ENCODE data around the gene ST8SIA1.

Gene ST8SIA1

DNA sequence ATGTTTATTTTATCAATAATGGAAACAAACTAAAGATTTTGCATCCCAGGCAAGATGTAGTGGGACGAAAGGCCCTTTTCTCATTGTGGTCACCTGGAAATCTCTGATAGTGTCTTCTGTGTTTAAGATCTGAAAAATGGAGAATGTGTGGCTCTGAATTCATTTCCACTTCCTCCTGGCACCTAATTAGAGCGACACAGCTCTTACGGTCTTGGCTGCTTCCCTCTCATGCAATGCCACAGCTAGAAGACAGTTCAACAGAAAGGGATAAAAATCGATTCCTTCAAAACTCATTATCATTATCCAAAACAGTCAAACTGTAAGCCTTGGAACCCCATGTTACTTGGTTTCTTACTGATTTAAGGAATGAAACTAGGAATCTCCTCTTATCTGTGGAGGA is 9.3 kb downstream of the ST8SIA1 start:
- DNase-seq, result no peak

DNA sequence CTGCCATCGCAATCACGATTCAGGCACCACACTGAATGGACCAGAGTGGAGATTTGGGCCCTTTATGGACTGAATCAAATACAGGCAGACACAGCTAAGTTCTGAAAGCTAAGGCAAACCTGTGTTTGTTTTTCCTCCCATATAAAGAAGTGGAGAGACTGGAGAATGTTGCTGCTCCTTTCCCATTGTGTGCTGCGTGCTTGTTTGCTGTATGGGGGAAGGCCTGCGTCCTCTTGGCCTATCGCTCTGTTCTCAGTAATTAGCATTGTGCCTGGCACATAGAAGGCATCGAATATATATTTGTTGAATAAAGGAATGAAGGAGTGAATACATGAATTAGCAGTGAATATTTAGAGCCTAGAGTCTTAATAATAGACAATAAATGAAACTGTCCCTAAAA is 12.4 kb downstream of the ST8SIA1 start:
- no peak for DNase-seq

DNA sequence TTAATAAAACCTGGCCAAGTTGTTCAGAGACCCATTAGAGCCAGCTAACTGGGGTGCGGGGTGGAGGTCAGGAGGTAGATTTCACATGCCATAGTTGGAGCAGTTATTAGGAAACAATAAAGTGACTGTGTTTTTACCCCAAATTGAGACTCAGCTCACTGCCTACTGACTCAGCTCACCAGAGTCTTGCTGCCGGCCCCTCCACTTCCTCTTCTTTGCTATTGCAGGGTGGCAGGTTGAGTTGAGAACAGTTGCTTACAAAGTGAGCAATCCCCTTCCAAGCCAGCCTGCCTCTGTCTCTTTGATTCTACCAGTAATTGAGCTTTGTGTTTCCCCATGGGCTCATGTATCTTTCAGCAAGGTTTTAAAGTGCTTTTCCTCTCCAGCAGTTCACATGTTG is 12.9 kb downstream of the ST8SIA1 start:
- DNase-seq, result no peak

DNA sequence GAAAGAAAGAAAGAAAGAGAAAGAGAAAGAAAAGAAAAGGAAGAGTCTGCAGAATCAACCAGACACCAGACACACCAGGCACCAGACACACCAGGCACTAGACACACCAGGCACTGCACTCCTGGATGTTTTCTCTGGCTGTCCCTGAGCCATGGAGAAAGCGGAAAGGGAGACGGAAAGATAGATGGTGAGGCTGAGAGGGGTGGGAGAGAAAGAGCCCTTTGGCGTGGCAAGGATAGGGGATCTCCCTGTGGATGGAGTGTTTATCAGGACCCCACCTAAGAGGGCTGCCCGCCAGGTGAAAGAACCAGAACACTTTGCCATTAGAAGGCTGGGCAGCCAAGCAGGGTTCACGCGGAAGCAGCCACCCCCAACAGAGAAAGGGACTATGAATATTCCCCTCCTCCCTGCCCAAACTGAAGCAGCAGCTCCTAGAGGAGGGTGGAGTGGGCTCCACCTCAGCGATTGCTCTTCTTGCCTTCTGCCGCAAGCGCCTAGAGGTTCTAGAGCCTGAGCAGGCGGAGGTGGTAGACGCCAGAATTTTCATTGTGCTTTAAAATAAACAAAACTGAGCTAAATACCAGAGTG is 13.4 kb downstream of the ST8SIA1 start:
- no peak for DNase-seq

GRCh38 chr12:22318108-22318737 is 16.3 kb downstream of the ST8SIA1 start:
- DNase-seq, result no peak

- no peak for DNase-seq
These were observed 20.6 kb downstream of the ST8SIA1 start for GRCh38 chr12:22313963-22314330.

DNA sequence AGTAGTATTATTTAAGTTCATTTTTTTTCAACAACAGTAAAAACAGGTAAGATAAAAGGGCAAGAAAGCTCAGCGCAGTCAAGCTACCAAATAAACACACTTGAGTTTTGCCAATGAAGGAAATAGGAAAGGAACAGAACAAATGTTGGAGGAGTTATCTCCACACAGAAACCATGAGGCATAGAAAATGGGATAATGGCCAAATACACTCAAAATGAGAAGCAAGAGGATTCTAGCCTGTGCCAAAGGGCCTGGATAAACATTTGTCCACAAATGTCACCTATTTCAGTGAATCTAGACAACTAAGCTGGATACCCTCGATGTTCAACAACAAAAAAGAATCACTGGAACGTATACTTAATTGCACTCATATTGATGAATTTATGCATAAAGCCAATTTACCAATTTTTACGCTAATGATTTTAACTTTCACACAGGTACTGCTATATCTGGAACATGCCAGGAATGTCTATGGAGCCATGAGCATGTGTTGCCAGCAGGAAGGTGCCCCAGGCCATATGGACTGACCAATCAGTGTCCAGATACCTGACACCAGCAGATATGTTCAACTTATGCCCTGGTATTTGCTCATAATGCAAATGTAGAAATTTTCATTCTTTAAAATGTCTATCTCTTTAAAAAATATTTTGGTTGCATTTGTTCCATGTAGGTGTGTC is 21.1 kb downstream of the ST8SIA1 start:
- no peak for DNase-seq

GRCh38 chr12:22312336-22312735 is 22.2 kb downstream of the ST8SIA1 start:
- no peak for DNase-seq

- DNase-seq, result no peak
These were observed 23.8 kb downstream of the ST8SIA1 start for GRCh38 chr12:22310709-22311108.

DNA sequence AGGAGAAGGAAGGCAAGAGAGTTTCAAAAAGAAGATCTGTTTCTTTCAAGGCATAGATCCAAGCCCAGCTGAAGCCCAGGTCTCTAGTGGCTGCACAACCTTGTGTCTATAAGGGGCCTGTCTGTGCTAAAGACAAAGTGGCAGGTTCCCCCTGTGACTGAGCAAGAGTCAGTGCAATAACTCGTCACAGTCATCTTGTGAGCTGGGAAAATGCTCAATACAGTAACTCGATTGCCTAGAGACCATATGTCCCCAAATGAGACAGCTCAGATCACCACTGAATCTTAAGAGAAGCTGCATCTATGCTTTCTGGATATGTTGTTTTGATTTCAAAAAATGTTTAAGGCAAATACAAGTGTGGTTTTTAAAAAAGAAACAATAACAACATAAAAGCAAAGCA is 24.2 kb downstream of the ST8SIA1 start:
- DNase-seq, result no peak

GRCh38 chr12:22307811-22308210 is 26.7 kb downstream of the ST8SIA1 start:
- DNase-seq, result no peak

DNA sequence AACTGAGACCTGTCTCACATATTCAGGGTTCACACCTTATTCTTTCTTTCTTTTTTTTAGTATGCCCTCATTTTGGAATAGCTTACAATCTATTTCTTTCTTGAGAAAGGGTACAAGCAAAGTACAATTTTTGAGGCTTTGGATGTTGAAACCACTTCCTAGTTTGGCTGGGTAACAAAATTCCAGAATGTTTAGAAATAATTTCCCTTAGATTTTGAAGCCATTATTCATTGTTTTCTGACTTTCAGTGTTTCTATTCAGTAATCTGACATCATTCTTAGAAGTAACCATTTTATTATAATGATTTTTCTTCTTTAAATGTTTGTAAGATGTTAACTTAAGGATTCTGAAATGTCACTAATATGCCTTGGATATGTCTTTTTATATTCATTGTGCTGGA is 28.2 kb downstream of the ST8SIA1 start:
- DNase-seq, result no peak

DNA sequence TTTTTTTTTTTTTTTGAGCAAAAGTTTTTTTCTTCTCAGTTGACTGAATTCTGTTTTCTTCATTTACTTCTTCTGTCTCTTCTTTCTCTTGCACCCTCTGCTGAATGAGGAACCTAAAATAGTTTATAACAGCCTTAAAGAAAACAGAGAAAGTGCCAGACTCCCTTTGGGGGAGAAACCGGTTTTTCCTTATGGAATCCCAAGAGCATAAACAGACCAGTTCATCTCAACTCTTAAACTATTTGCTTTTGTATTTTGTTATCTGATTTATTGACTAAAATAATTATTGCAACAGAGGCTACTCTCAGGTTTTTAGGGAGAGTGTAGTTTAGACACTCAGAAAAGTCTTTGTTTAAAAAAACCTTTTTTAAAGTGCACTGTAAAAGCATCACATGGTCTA is 30.2 kb downstream of the ST8SIA1 start:
- no peak for DNase-seq

DNA sequence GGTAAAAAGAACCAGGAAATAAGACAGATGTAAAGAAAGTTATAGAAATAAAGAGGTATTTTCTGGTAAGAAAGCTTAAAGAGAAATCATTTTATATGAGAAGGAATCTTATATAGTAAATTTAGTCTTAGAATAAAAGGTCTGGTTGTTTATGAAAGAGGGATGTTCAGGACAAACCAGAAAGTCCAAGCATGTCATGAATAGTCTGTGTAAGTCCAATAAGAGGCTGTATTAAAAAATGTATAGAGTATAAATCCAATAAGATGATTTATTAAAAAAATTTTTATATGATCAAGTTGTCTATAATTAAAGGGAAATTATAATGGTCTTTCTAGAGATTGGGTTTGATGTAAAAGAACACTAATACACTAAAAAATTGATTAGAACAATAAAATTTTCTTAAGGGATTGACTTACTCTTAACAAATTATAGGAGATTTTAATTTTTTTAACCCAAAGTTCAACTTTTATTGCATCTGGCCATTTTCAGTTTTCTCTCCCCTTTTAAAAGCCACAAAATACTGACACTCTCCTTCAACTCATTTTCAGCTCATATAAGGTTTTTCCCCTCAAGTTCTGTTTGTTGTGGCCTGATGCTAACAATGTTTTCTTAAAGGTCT is 35.1 kb downstream of the ST8SIA1 start:
- DNase-seq, result no peak

DNA sequence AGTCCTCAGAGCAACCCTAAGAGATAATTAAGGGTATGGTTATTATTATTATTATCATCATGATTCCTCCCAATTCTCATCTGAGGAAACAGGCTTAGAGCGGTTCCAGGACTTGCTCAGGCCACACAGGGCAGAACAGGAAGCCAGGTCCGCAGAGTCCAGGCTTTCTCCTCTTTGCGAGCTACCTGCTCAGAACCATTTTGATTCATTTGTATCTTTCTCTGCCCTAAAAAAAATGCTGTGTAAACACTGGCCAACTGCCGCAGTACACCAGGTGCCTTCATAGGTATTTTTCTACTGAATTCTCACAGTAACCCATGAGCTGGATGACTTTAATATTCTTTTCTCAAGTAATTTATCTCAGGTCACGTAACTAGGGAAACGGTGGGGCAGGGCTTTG is 45.3 kb downstream of the ST8SIA1 start:
- DNase-seq, result no peak

- DNase-seq, result no peak
These were observed 46.5 kb downstream of the ST8SIA1 start for GRCh38 chr12:22287776-22288621.

GRCh38 chr12:22287101-22287500 is 47.4 kb downstream of the ST8SIA1 start:
- no peak for DNase-seq

DNA sequence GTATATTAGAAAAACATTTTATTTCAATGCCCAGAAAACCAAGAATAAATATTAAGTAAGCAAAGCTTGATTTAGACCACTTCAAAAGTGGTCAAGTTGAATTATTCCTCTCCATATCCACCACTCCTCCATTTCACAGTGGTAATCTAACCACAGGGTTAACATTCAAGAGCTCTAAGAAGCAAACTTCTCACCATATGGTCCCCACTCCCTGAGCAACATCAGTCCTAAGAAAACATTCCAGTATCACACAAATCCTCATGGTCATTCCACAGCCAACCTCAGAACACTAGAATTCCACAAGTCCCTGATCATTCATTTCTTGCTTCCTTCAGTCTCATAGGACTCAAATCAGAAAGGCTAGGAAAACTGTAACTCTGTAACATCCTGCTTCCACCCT is 47.9 kb downstream of the ST8SIA1 start:
- no peak for DNase-seq

DNA sequence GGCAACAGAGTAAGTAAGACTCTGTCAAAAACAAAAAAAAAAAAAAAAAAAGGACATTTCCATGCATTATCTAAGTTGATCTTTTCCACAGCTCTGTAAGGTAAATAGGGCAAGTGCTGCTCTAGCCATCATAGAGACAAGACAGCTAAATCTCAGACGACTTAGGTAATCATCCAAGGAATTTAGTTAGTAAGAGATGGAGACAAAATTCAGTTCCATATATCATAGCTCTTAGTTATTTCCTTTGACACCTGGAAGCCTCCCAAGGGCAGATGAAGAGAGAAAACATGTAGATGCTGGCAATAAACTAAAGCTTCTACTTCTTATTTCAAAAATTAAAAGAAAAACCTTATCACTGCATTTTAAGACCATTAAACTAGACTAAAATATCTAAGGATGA is 48.7 kb downstream of the ST8SIA1 start:
- DNase-seq, result no peak

- DNase-seq, result no peak
These were observed 49.6 kb downstream of the ST8SIA1 start for GRCh38 chr12:22284871-22285270.

DNA sequence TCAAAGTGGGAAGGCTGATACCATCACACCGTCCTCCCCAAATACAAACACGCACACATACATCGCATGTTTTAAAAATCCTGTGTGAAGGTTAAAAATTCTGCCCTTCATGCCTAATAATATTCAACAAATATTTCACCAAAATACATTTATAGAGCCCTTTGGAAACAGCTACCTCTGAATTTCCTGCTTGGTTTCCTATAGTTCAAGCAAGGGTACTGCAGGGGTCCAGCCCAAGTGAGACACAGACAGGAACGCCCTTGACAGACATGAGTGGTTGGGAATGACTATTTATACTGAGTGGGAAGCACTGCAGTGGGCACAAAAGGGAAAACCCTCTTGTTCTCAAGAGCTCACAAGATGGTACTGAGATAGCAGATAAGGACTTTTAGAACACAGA is 51.0 kb downstream of the ST8SIA1 start:
- no peak for DNase-seq

GRCh38 chr12:22283006-22283506 is 51.5 kb downstream of the ST8SIA1 start:
- no peak for DNase-seq

GRCh38 chr12:22282283-22282682 is 52.2 kb downstream of the ST8SIA1 start:
- DNase-seq, result no peak
